Testis (tissue), 3 donors: ENCODE results near the gene MCL1. TPM values are rescaled to one million over a fixed set of nuclear protein-coding genes. Genes with fewer than 3 reads are reported as not detected.

ENCODE experiments used
- DNase-seq: peaks from one replicate; pipeline ENCODE4 v3.0.0-alpha.2; 2019
- H3K27ac ChIP-seq, 2 donors: fragments of 200-600 bp; sonication (generic); one replicate each; pipeline ENCODE4 v1.5.1; 2019
- H3K27me3 ChIP-seq: fragments of 200-600 bp; sonication (generic); one replicate; pipeline ENCODE4 v1.5.1; 2019
- H3K36me3 ChIP-seq: fragments of 200-600 bp; sonication (generic); one replicate; pipeline ENCODE4 v1.5.1; 2017; ENCODE audit warnings: low read depth; ENCODE audit errors: missing control alignments
- H3K4me1 ChIP-seq: fragments of 200-600 bp; sonication (generic); one replicate; pipeline ENCODE4 v1.5.1; 2019
- H3K4me3 ChIP-seq, 2 donors: fragments of 200-600 bp; sonication (generic); one replicate each; pipeline ENCODE4 v1.5.1; 2017 to 2019
- H3K9me3 ChIP-seq: fragments of 200-600 bp; sonication (generic); one replicate; pipeline ENCODE4 v1.5.1; 2017
- POLR2A ChIP-seq: fragments of 450-650 bp; IDR thresholded peaks from one replicate; pipeline ENCODE4 v1.6.1; 2017; ENCODE audit warnings: antibody characterized with exemption, mild to moderate bottlenecking, moderate library complexity
- WGBS, 2 donors: methylation state at CpG; one replicate each; pipeline ENCODE4 v1.1.5; 2018; 5-methylcytosine and 5-hydroxymethylcytosine counted together
- intact Hi-C: fragments of 100-400 bp; cut with DNase I; formaldehyde crosslinking; loops from one replicate; pipeline ENCODE4 v1.15.1; 2023; ENCODE audit warnings: low total_unique reads
- polyA plus RNA-seq: library from polyadenylated mRNA; stranded (reverse); fragments of 350-450 nt; fragmentation: Illumina TruSeq; extraction: RNeasy Lipid Tissue Mini Kit (QIAGEN cat#74804); gene quantifications from one replicate; pipeline ENCODE4 v1.2.3, GENCODE V29; 2014; ENCODE audit warnings: low read depth, low replicate concordance; ENCODE audit not compliant: insufficient read depth
- total RNA-seq, 2 donors: library from RNA; depleted of rRNA; stranded (reverse); fragments of >200 nt; gene quantifications; one replicate each; pipeline ENCODE4 v1.2.3, GENCODE V29; 2016
- TF ChIP-seq, protein P1 (sequence below), 3 experiments: fragments of 450-650 bp in 2 of 3; fragments of 200-600 bp in 1 of 3; sonication (generic) in 1 of 3; IDR thresholded peaks; one replicate each; pipeline ENCODE4 v1.5.1; 2016 to 2019; ENCODE audit warnings: antibody characterized with exemption in 3 of 3, mild to moderate bottlenecking in 2 of 3, moderate library complexity in 1 of 3

The MCL1 gene
- total and polyA plus RNA-seq, 3 donors from 2014 or later = 94.1 to 112 (median 111) TPM

- Histone ChIP-seq H3K27ac (no peak overlapping the region), H3K36me3 (no peaks in the 10 kb centered on the region), H3K4me1 (no peaks in the 10 kb centered on the region), H3K27me3 (no peaks in the 10 kb centered on the region), H3K9me3 (no peaks in the 10 kb centered on the region), H3K4me3 (no peak overlapping the region)
- intact Hi-C loops = no loop called here
- DNase-seq = no peak
- TF ChIP-seq POLR2A = no peak
- TF ChIP-seq, protein P1, sequence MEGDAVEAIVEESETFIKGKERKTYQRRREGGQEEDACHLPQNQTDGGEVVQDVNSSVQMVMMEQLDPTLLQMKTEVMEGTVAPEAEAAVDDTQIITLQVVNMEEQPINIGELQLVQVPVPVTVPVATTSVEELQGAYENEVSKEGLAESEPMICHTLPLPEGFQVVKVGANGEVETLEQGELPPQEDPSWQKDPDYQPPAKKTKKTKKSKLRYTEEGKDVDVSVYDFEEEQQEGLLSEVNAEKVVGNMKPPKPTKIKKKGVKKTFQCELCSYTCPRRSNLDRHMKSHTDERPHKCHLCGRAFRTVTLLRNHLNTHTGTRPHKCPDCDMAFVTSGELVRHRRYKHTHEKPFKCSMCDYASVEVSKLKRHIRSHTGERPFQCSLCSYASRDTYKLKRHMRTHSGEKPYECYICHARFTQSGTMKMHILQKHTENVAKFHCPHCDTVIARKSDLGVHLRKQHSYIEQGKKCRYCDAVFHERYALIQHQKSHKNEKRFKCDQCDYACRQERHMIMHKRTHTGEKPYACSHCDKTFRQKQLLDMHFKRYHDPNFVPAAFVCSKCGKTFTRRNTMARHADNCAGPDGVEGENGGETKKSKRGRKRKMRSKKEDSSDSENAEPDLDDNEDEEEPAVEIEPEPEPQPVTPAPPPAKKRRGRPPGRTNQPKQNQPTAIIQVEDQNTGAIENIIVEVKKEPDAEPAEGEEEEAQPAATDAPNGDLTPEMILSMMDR (IDR thresholded peaks at IDR 0.05) = no peak
- WGBS, 2 donors = 89 to 90% methylated on average over 13 of the region's 13 CpGs
Measured at GRCh38 chr1:150543500-150544143, 35.8 kb downstream of the MCL1 start.

DNA sequence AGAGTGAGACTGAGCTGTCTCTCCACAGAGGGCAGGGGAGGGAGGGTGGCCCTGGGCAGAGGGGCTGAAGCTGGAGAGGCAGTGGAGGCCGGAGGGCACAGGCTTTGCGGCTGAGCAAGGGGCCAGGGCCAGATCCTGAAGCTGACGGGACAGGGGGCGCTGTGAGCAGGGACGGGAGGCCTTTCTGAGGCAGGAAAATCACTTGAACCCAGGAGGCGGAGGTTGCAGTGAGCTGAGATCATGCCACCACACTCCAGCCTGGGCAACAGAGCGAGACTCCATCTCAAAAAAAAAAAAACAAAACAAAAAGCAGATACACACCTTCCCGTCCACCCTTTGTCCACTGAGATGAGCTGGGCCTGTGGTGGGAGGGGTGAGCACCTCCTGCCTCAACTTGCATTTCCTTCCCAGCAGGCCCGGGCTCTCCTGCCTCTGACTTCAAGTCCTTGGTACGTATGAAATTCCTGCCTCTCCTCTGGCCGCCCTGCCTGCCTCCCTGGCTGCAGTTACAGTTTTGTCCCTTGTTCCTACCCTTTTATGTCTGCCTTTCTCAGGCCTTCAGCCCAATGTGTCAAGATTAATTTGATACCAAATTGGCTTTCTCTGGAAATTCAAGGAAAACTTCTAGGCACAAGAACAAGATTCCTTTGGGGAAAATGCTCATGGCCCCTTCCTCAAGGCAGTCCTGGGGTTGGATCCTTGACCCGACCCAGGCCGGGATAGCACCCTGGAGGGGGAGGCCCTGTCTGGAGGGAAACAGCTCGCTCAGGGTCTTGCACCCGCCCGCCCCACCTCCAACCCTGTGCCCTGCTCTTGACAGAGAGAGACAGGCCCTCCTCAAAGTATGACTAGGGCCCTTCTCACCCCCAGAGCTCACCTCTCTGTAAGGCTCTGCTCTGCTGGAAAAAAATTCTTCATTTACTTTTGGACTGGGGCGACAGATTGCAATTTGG is 41.4 kb downstream of the MCL1 start:
- no peaks in the 10 kb centered on the region for H3K9me3 ChIP-seq
- intact Hi-C loops = no loop called here
- WGBS, 2 donors = 69 to 81% methylated on average over 15 to 17 of the region's 17 CpGs
- H3K27me3 ChIP-seq = no peaks in the 10 kb centered on the region
- peaks cover 2% of the 10 kb centered on the region for H3K4me1 ChIP-seq
- TF ChIP-seq, protein P1 (IDR thresholded peaks at IDR 0.05) = no peak
- TF ChIP-seq POLR2A = no peak
- H3K27ac ChIP-seq = no peak overlapping the region
- no peak overlapping the region for H3K4me3 ChIP-seq
- H3K36me3 ChIP-seq = no peaks in the 10 kb centered on the region
- no peak for DNase-seq

DNA sequence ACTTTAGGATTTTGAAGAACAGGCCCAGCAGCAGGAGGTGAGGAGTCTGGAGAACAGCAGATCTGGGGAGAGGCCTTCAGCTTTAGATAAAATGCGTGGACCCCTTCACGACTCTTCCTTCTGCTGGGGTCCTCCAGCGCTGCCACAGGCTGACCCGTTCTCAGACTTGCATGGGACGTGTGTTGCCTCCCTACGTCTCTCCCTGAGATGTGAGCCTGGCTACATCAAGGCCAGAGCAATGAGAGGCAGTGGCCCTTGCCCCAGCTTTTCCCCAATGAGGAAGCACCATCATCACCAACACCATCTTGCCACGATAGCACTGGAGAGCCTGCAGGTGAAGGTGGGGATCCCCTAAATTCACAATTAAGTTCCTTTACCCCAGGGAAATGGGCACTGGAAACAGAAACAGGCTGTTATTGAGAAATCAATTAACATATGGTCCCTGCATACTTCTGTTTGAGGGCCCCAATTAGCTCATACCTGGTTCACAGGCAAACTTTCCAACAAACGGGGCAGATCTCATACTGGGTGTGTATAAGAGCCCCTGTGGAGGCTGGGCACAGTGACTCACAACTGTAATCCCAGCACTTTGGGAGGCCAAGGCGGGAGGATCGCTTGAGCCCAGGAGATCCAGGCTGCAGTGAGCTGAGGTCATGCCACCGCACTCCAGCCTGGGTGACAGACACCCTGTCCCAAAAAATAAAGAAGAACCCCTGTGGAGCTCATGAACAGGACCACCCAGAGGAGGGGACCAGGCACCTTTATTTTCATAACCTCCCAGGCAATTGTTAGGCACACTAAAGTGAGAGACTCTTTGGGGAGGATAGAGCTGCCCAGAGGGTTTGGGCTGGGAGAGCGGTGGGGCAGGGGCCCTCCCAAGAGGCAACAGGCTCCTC is 42.3 kb downstream of the MCL1 start:
- Histone ChIP-seq H3K9me3 (no peaks in the 10 kb centered on the region), H3K36me3 (no peaks in the 10 kb centered on the region), H3K4me3 (no peak overlapping the region), H3K27me3 (no peaks in the 10 kb centered on the region), H3K27ac (no peak overlapping the region), H3K4me1 (peaks cover 4% of the 10 kb centered on the region)
- TF ChIP-seq POLR2A = no peak
- TF ChIP-seq, protein P1 (IDR thresholded peaks at IDR 0.05) = no peak
- intact Hi-C loops = no loop called here
- DNase-seq = no peak
- WGBS, 2 donors = 93 to 96% methylated on average over 11 to 12 of the region's 12 CpGs

- H3K4me1 ChIP-seq = peaks cover 4% of the 10 kb centered on the region
- H3K4me3 ChIP-seq = no peak overlapping the region
- no peak overlapping the region for H3K27ac ChIP-seq
- no peak for TF ChIP-seq POLR2A
- TF ChIP-seq, protein P1 (IDR thresholded peaks at IDR 0.05) = no peak
- WGBS, 2 donors = 93 to 95% methylated on average over 14 of the region's 14 CpGs
- no peaks in the 10 kb centered on the region for H3K27me3 ChIP-seq
- no peaks in the 10 kb centered on the region for H3K36me3 ChIP-seq
- intact Hi-C loops = no loop called here
- no peaks in the 10 kb centered on the region for H3K9me3 ChIP-seq
- no peak for DNase-seq
Measured at GRCh38 chr1:150535511-150536287, 43.7 kb downstream of the MCL1 start.
